Measurements from ENCODE around the gene CUL3. TPM values are rescaled to one million over a fixed set of nuclear protein-coding genes. Genes with fewer than 3 reads are reported as not detected.
"Not testable (repeated sequence)": the region's sequence is repeated elsewhere in the genome, so short reads cannot be mapped to it uniquely, and the experiment has no call there.

CUL3 gene
- total RNA-seq, 4 donors from 2014 or later, result 68.0 to 92.7 (median 70.8) TPM

DNA sequence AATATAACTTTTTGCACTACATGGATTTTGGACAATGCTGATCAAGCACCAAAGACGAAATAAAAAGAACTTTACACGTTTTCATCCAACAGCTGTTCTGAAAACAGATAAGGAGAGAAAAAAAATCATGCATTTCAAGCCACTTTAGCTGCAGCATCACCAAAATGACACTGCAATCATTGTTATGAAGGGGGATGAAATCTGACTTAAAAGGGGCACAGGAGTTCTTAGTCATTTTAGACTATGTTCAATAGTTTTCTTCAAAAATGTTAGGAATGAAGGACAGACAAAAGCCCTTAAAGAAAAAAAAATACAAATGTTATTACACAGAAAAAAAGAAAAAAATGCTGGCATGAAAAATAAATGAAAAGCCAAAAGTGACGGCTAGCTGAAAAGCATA, 71.2 kb downstream of the CUL3 start:
- DNase-seq (ENCODE audit: low spot score) (no peak), ATAC-seq (ENCODE audit: low FRiP score) (no peak)
- TF ChIP-seq, protein P1, sequence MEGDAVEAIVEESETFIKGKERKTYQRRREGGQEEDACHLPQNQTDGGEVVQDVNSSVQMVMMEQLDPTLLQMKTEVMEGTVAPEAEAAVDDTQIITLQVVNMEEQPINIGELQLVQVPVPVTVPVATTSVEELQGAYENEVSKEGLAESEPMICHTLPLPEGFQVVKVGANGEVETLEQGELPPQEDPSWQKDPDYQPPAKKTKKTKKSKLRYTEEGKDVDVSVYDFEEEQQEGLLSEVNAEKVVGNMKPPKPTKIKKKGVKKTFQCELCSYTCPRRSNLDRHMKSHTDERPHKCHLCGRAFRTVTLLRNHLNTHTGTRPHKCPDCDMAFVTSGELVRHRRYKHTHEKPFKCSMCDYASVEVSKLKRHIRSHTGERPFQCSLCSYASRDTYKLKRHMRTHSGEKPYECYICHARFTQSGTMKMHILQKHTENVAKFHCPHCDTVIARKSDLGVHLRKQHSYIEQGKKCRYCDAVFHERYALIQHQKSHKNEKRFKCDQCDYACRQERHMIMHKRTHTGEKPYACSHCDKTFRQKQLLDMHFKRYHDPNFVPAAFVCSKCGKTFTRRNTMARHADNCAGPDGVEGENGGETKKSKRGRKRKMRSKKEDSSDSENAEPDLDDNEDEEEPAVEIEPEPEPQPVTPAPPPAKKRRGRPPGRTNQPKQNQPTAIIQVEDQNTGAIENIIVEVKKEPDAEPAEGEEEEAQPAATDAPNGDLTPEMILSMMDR (IDR thresholded peaks at IDR 0.05), result no peak

DNA sequence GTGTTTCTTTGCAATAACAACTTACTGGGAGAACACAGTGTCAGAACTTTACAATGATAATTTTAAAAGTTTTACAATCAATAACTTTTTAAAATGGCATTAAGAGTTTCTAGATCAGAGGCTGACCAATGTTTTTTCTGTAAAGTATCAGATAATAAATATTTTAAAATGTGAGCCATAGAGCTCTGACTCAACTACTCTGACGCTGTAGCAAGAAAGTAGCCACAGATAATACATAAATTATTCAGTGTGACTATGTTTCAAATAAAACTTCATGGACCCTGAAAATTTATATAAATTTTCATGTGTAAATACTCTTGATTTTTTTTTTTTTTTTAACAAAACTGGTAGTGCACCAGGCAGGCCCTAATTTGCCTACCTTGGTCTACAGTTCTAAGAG, 77.4 kb downstream of the CUL3 start:
- DNase-seq (ENCODE audit: low spot score), result no peak
- no peak for ATAC-seq (ENCODE audit: low FRiP score)
- TF ChIP-seq, protein P1 (IDR thresholded peaks at IDR 0.05), result no peak

DNA sequence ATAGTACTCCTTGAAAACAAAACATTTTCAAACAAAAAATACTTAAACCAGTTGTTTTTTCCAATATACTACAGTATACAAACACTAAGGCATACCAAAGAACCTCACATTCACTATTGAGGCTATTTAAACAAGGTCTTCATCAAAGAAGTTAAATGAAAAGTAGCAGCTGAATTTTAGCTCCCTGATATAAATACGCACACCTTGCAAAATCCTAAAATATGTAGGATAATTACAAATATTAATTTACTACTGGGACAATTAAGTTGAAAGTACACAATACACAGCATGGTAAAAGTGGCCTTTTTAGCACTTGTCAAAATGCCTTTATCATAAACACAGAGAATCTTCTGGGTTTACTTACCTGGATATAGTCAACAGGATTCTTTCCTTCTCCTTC, 78.7 kb downstream of the CUL3 start:
- TF ChIP-seq, protein P1 (IDR thresholded peaks at IDR 0.05), result no peak
- DNase-seq (ENCODE audit: low spot score) (no peak), ATAC-seq (ENCODE audit: low FRiP score) (no peak)

DNA sequence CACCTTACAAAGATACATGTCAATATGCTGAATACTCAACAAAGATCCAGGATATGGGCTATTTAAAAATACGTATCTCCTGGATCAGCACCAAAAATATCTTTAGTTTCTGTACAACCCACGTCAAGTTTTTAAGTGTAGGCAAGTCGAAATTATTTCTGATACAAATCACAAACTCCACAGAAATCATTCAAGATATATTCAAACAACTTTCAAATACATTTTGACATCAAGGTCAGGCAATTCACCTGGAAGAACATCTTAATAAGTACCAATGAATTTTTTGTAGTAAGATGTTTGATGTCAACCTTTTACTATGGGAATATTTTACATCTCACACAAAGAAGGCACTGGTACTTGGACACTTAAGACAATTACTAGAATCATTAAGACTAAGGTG, 86.2 kb downstream of the CUL3 start:
- TF ChIP-seq, protein P1 (IDR thresholded peaks at IDR 0.05), result no peak
- DNase-seq (ENCODE audit: low spot score), result no peak
- no peak for ATAC-seq (ENCODE audit: low FRiP score)

DNA sequence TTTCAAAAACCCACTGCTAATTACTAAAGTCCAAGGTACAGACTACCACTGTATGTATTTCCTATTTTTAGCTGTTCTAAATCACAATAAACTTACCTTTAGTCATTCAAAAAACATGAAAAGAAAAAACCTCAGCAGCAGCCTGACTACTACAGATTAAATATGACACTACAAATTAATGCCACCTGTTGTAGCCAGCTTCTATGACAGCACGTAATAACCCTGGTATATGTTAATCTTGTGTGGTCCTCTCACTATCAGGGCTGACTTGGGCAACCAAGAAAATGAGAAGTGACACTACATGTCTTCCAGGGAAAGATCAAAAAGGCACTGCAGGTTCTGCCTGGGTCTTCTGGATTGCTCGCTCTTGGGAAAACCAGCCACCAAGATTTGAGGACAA, 92.6 kb downstream of the CUL3 start:
- TF ChIP-seq, protein P1 (IDR thresholded peaks at IDR 0.05), result no peak

DNA sequence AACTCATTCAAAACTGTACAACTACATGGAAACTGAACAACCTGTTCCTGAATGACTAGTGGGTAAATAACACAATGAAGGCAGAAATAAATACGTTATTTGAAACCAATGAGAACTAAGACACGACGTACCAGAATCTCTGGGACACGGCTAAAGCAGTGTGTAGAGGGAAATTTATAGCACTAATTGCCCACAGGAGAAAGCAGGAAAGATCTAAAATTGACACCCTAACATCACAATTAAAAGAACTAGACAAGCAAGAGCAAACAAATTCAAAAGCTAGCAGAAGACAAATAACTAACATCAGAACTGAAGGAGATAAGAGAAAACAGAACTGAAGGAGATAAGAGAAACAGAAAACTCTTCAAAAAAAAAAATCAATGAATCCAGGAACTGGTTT, 97.2 kb downstream of the CUL3 start:
- not testable (repeated sequence) for DNase-seq (ENCODE audit: low spot score); ATAC-seq (ENCODE audit: low FRiP score)

More for the DNA sequence above, 92.6 kb downstream of the CUL3 start:
- no peak for DNase-seq (ENCODE audit: low spot score)
- no peak for ATAC-seq (ENCODE audit: low FRiP score)

DNA sequence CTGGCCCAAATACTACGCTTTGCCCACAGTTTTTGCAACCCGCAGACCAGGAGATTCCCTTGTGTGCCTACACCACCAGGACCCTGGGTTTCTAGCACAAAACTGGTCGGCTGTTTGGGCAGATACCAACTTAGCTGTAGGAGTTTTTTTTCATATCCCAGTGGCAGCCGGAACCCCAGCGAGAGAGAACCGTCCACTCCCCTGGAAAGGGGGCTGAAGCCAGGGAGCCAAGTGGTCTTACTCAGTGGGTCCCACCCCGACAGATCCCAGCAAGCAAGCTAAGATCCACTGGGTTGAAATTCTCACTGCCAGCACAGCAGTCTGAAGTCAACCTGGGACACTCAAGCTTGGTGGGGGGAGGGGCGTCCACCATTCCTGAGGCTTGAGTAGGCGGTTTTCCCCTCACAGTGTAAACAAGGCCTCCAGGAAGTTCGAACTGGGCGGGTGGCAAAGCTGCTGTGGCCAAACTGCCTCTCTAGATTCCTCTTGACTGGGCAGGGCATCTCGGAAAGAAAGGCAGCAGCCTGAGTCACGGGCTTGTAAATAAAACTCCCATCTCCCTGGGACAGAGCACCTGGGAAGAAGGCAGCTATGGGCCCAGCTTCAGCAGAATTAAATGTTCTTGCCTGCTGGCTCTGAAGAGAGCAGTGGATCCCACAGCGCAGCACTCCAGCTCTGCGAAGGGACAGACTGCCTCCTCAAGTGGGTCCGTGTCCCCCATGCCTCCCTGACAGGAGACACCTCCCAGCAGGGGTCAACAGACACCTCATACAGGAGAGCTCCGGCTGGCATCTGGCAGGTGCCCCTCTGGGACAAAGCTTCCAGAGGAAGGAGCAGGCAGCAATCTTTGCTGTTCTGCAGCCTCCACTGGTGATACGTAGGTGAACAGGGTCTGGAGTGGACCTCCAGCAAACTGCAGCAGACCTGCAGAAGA, 99.8 kb downstream of the CUL3 start:
- ATAC-seq (ENCODE audit: low FRiP score), result not testable (repeated sequence)

DNA sequence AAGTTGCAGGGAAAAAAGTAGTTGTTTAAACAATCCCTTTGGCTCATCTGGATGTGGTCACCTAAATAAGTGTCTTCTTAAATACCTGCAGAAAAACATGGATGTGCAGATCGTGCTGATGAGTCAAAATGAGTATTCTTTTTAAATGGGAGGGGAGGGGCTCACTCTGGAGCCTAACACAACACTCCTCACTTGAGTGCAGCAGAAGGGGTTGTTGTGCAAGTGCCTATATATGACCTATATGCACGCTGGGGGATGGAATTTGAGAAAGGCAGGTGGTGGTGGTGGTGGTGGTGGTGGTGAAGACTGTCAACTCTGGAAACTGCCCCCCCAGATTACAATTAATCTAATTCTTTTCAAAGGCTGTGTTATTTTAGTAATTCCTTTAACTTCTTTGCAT, 105.3 kb downstream of the CUL3 start:
- ATAC-seq (ENCODE audit: low FRiP score), result no peak
- TF ChIP-seq, protein P1 (IDR thresholded peaks at IDR 0.05), result no peak
- DNase-seq (ENCODE audit: low spot score), result no peak

More for the DNA sequence above, 99.8 kb downstream of the CUL3 start:
- not testable (repeated sequence) for DNase-seq (ENCODE audit: low spot score)

Measured in omental fat pad (tissue), 4 donors.